ENCODE data around the gene ATF5. TPM values are rescaled to one million over a fixed set of nuclear protein-coding genes. Genes with fewer than 3 reads are reported as not detected.

The ATF5 gene
- total and polyA plus RNA-seq, 2 of the 8 experiments (the other 6 are each of a cell fraction or from before 2014, with no cell fraction given): 6.2 to 13.1 TPM

- TF ChIP-seq CHD7 (IDR thresholded peaks at IDR 0.05; ENCODE audit: insufficient replicate concordance, low read length): no peak
Observed at GRCh38 chr19:49952479-49952836, 23.5 kb downstream of the ATF5 start (continued).

All from H1 (cell line).